ENCODE measurements around the gene TFAP2C. TPM values are rescaled to one million over a fixed set of nuclear protein-coding genes. Genes with fewer than 3 reads are reported as not detected.

TFAP2C gene
- total RNA-seq, 1 experiment from 2014 or later: 2.8 TPM

DNA sequence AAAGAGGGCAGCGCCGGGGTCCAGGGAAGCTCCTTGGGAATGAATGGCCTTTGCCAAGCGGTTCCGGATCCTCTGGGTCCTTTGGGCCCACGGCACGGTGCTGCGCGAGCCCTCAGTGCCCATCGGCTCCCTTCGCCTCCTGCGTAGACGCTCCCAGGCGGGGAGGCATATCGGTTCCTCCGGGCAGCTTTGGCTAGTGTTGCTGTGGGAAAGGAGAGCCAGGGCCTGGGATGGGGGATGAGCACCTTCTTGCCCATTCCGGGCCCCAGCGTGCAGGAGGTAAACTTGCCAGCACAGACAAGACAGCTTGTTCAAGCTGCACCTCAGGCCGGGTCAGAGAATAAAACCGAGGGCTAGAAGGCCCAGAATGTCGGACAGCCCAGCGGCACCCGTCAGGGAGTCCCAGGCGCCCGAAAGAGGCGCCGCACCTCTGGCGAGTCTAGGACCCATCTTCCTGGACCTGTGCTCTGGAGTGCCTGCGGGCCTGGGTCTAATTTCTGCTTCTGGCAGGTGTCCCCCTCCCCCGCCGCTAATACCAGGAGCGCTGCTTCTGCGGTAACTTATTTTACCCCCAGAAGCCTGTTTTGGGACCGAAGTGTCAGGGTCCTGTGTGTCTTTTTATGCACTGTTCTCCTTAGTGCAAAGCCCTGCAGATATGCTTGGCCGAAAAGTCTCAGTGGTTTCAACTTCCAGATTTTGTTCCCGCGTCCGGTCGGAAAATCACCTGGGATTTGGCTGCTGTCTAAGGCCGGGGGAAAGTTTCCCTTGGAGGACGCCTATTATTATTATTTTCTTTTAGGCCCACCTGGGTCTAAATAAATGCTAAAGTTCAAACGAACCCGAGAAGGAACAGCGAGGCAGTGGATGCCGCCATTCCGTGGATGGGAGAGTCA, 1.7 kb upstream of the TFAP2C start:
- POLR2A ChIA-PET: no interaction called here
- Histone ChIP-seq H3K27me3 (ENCODE audit: control insufficient read depth, insufficient read depth, low read length) (no peaks in the 10 kb centered on the region), H3K4me1 (ENCODE audit: control insufficient read depth, insufficient read depth, low read length) (0 out of 2 replicates have a peak, but pooled peaks cover 4% of the 10 kb centered on the region), H3K9me3 (ENCODE audit: control insufficient read depth, insufficient read depth, low read depth, low read length) (no peaks in the 10 kb centered on the region), H3K27ac (ENCODE audit: low read length) (no peak overlapping the region), H3K4me3 (ENCODE audit: low read depth in 2 of 2, low read length in 2 of 2) (no peak overlapping the region), H3K36me3 (ENCODE audit: control insufficient read depth, insufficient read depth, low read length) (peaks cover 5% of the 10 kb centered on the region; the same call in 1 of the 2 replicates)
- CTCF ChIA-PET: no interaction called here
- intact Hi-C loops (cut with micrococcal nuclease; ENCODE audit: unreplicated experiment): loop anchor here (5.0 kb wide), 1 partner anchor 345 kb away; no protein-coding TSS in a partner anchor
- TF ChIP-seq, protein P1, sequence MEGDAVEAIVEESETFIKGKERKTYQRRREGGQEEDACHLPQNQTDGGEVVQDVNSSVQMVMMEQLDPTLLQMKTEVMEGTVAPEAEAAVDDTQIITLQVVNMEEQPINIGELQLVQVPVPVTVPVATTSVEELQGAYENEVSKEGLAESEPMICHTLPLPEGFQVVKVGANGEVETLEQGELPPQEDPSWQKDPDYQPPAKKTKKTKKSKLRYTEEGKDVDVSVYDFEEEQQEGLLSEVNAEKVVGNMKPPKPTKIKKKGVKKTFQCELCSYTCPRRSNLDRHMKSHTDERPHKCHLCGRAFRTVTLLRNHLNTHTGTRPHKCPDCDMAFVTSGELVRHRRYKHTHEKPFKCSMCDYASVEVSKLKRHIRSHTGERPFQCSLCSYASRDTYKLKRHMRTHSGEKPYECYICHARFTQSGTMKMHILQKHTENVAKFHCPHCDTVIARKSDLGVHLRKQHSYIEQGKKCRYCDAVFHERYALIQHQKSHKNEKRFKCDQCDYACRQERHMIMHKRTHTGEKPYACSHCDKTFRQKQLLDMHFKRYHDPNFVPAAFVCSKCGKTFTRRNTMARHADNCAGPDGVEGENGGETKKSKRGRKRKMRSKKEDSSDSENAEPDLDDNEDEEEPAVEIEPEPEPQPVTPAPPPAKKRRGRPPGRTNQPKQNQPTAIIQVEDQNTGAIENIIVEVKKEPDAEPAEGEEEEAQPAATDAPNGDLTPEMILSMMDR (IDR thresholded peaks at IDR 0.05): no peak
- TF ChIP-seq TCF7L2 (IDR thresholded peaks at IDR 0.05; ENCODE audit: low read depth, low read length) (no peak), SIN3A (IDR thresholded peaks at IDR 0.05; ENCODE audit: borderline replicate concordance, insufficient read depth, low read depth, low read length) (no peak), POLR2AphosphoS5 (IDR thresholded peaks at IDR 0.05; ENCODE audit: low read depth, low read length) (no peak)
- TF ChIP-seq, protein P2, sequence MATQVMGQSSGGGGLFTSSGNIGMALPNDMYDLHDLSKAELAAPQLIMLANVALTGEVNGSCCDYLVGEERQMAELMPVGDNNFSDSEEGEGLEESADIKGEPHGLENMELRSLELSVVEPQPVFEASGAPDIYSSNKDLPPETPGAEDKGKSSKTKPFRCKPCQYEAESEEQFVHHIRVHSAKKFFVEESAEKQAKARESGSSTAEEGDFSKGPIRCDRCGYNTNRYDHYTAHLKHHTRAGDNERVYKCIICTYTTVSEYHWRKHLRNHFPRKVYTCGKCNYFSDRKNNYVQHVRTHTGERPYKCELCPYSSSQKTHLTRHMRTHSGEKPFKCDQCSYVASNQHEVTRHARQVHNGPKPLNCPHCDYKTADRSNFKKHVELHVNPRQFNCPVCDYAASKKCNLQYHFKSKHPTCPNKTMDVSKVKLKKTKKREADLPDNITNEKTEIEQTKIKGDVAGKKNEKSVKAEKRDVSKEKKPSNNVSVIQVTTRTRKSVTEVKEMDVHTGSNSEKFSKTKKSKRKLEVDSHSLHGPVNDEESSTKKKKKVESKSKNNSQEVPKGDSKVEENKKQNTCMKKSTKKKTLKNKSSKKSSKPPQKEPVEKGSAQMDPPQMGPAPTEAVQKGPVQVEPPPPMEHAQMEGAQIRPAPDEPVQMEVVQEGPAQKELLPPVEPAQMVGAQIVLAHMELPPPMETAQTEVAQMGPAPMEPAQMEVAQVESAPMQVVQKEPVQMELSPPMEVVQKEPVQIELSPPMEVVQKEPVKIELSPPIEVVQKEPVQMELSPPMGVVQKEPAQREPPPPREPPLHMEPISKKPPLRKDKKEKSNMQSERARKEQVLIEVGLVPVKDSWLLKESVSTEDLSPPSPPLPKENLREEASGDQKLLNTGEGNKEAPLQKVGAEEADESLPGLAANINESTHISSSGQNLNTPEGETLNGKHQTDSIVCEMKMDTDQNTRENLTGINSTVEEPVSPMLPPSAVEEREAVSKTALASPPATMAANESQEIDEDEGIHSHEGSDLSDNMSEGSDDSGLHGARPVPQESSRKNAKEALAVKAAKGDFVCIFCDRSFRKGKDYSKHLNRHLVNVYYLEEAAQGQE (IDR thresholded peaks at IDR 0.05; ENCODE audit: insufficient read depth in 1 of 2, low read depth in 2 of 2, low read length in 1 of 2): no peak
- in situ Hi-C loops (cut with HindIII; ENCODE audit: low pct_unique_long_range_greater_than_20kb, low sequenced_read_pairs): no loop called here
- ATAC-seq: no peak
- no TSS peak for BruUV-seq (replicated peaks)
- no peak for DNase-seq (ENCODE audit: low read depth, low spot score)

DNA sequence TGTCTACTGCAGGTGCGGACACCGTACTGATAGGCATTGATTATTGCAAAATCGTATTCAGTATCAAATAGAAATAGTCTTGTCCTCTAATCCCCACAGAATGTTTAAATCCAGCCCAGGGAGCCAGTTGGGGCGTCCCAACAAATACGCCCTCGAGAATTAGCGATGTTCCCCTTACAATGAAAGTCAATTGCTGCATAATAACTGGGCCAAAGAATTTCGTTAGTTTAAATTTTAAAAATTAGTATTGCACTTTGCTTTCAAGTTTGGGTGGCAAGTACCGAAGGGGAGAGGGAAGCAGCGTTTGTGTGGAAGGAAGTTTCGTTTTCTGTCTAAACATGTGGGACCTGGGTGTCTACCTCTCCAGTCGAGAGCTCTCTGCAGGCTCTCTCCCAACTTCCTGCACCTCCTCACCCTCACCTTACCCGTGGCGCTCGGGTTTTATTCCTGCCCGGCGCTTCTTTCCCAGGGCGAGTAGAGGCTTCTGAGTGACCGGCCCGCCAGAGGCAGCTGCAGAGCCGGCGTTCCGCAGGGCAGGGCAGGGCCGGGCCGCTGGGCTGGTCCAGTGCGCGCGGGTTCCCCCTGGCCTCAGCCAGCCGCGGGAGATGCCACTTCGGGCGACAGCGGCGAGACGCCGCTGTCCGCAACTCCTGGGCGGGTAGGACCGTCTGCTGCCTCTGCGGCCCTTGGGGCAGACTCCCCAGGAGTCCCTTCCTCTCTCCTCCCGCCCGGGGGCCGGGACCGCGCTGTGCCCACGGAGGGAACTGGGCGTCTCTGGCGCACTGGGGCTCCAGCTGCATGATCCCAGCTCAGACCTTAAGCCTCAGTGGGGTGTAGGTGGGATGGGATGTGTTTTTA, 862 bp upstream of the TFAP2C start:
- no peaks in the 10 kb centered on the region for H3K27me3 ChIP-seq (ENCODE audit: control insufficient read depth, insufficient read depth, low read length)
- intact Hi-C loops (cut with micrococcal nuclease; ENCODE audit: unreplicated experiment): loop anchor here (5.0 kb wide), 1 partner anchor 344 kb away; no protein-coding TSS in a partner anchor
- no peaks in the 10 kb centered on the region for H3K9me3 ChIP-seq (ENCODE audit: control insufficient read depth, insufficient read depth, low read depth, low read length)
- no peak for DNase-seq (ENCODE audit: low read depth, low spot score)
- in situ Hi-C loops (cut with HindIII; ENCODE audit: low pct_unique_long_range_greater_than_20kb, low sequenced_read_pairs): no loop called here
- H3K27ac ChIP-seq (ENCODE audit: low read length): no peak overlapping the region
- no peak for TF ChIP-seq SIN3A (IDR thresholded peaks at IDR 0.05; ENCODE audit: borderline replicate concordance, insufficient read depth, low read depth, low read length)
- TF ChIP-seq, protein P2 (IDR thresholded peaks at IDR 0.05; ENCODE audit: insufficient read depth in 1 of 2, low read depth in 2 of 2, low read length in 1 of 2): no peak
- no peak for TF ChIP-seq POLR2AphosphoS5 (IDR thresholded peaks at IDR 0.05; ENCODE audit: low read depth, low read length)
- no peak for TF ChIP-seq TCF7L2 (IDR thresholded peaks at IDR 0.05; ENCODE audit: low read depth, low read length)
- TF ChIP-seq, protein P1 (IDR thresholded peaks at IDR 0.05): no peak
- CTCF ChIA-PET: no interaction called here
- H3K36me3 ChIP-seq (ENCODE audit: control insufficient read depth, insufficient read depth, low read length): peaks cover 5% of the 10 kb centered on the region; the same call in 1 of the 2 replicates
- H3K4me3 ChIP-seq (ENCODE audit: low read depth in 2 of 2, low read length in 2 of 2): peak overlapping the region; percentile 68 to 88
- no TSS peak for BruUV-seq (replicated peaks)
- POLR2A ChIA-PET: interaction anchor here (0.6 kb wide), 1 partner anchor 217 kb away, joined by 3 read pairs; no protein-coding TSS in a partner anchor
- H3K4me1 ChIP-seq (ENCODE audit: control insufficient read depth, insufficient read depth, low read length): 0 out of 2 replicates have a peak, but pooled peaks cover 4% of the 10 kb centered on the region
- peak; percentile 70 for ATAC-seq
